LNCaP clone FGC (cell line): ENCODE results near the gene RTP1.
"Not testable (repeated sequence)": the region's sequence is repeated elsewhere in the genome, so short reads cannot be mapped to it uniquely, and the experiment has no call there.

Experiments used
- DNase-seq: peaks from one replicate; pipeline ENCODE4 v3.0.0-alpha.2; 2011; ENCODE audit warnings: low read depth
- H3K4me3 ChIP-seq: 2 replicates; pipeline ENCODE4 v1.5.1; 2011; ENCODE audit warnings: mild to moderate bottlenecking, low read depth, low read length, control low read depth
- TF ChIP-seq, protein P1 (sequence below): IDR thresholded peaks from 2 replicates; pipeline ENCODE4 v1.5.1; 2012; ENCODE audit warnings: mild to moderate bottlenecking; ENCODE audit not compliant: control insufficient read depth, insufficient read depth; ENCODE audit errors: extremely low read depth

The RTP1 gene

GRCh38 chr3:187167777-187168176 lies 29.5 kb upstream of the RTP1 start:
- TF ChIP-seq, protein P1, sequence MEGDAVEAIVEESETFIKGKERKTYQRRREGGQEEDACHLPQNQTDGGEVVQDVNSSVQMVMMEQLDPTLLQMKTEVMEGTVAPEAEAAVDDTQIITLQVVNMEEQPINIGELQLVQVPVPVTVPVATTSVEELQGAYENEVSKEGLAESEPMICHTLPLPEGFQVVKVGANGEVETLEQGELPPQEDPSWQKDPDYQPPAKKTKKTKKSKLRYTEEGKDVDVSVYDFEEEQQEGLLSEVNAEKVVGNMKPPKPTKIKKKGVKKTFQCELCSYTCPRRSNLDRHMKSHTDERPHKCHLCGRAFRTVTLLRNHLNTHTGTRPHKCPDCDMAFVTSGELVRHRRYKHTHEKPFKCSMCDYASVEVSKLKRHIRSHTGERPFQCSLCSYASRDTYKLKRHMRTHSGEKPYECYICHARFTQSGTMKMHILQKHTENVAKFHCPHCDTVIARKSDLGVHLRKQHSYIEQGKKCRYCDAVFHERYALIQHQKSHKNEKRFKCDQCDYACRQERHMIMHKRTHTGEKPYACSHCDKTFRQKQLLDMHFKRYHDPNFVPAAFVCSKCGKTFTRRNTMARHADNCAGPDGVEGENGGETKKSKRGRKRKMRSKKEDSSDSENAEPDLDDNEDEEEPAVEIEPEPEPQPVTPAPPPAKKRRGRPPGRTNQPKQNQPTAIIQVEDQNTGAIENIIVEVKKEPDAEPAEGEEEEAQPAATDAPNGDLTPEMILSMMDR, result no peak
- no peak overlapping the region for H3K4me3 ChIP-seq
- no peak for DNase-seq

- H3K4me3 ChIP-seq, result no peak overlapping the region
- peak; percentile 11 for DNase-seq
- TF ChIP-seq, protein P1, result no peak
These were observed 27.9 kb upstream of the RTP1 start for GRCh38 chr3:187169231-187169960.

DNA sequence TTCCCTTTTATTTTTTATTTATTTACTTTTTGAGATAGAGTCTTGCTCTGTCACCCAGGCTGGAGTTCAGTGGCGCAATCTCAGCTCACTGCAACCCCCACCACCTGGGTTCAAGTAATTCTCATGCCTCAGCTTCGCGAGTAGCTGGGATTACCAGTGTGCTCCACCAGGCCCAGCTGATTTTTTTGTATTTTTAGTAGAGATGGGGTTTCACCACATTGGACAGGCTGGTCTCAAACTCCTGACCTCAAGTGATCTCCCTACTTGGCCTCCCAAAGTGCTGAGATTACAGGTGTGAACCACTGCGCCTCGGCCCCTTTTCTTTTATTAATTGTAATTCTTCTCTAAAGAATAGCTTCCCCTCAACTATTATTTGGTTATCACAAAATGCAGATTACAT lies 26.4 kb upstream of the RTP1 start:
- not testable (repeated sequence) for H3K4me3 ChIP-seq

DNA sequence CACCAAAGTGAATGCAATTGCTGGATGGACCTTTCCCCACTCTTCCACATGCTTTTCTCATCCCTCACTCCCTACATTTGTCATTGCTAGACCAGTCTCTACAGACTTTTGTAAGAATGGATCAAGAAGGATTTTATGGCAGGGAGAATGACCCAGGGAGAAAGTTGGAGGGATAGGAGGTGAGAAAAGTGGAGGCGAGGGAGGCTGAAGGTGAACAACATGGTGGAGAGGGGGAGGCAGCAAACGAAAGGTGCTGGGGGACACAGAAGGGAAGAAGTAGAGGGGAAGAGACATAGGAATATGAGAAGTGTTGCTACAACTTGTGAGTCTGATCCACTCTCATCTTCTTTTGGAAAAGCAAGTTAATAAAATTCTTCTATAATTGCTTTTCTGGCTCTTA lies 24.4 kb upstream of the RTP1 start:
- no peak for DNase-seq
- TF ChIP-seq, protein P1, result no peak
- no peak overlapping the region for H3K4me3 ChIP-seq

More for the DNA sequence above, 26.4 kb upstream of the RTP1 start:
- not testable (repeated sequence) for DNase-seq

GRCh38 chr3:187181454-187182170 lies 15.7 kb upstream of the RTP1 start:
- TF ChIP-seq, protein P1, result no peak
- no peak overlapping the region for H3K4me3 ChIP-seq
- no peak for DNase-seq

DNA sequence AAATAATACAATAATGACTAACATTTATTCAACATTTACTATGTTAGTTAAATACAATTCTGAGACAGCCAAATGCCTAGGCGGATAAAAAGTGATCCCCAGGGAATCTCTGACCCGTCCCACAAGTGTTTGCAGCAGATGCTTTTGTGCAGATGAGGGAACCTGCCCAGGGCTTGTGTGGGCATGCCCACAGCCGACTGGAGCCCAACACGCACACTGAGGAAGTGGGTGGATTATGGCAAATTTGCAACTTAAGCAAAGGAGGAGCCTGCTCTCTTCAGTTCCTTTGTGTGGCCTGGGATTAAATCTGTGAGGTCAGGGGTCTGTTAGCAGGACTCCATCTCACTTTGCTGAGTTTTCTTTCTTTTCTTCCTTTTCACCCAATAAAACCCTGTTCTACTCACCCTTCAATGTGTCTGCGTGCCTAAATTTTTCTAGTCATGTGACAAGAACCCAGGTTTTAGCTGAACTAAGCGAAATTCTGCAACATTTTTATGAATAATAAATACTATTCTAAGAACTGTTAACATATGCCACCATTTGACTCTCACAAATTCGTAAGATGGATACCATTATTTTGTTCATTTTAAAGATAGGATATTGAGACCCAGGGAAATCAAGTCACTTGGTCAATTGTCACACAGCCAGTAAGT lies 13.9 kb upstream of the RTP1 start:
- no peak overlapping the region for H3K4me3 ChIP-seq
- DNase-seq, result no peak
- TF ChIP-seq, protein P1, result no peak

- H3K4me3 ChIP-seq, result no peak overlapping the region
- TF ChIP-seq, protein P1, result no peak
- DNase-seq, result no peak
These were observed 13.4 kb upstream of the RTP1 start for GRCh38 chr3:187183903-187184302.
